Nephron progenitor cell (in vitro differentiated cells): Measurements from ENCODE around the gene ANKDD1A.

Source experiments
- DNase-seq: peaks from one replicate; pipeline ENCODE4 v3.0.0; 2021
- H3K27ac Mint-ChIP-seq: 2 replicates; pipeline ENCODE4 v1.8.0; 2021; ENCODE audit warnings: mild to moderate bottlenecking, moderate library complexity, mixed read lengths
- H3K27me3 Mint-ChIP-seq: 2 replicates; pipeline ENCODE4 v1.8.0; 2021; ENCODE audit warnings: mild to moderate bottlenecking, low read depth, mixed read lengths; ENCODE audit not compliant: poor library complexity
- H3K36me3 Mint-ChIP-seq: 2 replicates; pipeline ENCODE4 v1.8.0; 2021; ENCODE audit warnings: low read depth, mixed read lengths
- H3K4me1 Mint-ChIP-seq: 2 replicates; pipeline ENCODE4 v1.8.0; 2021; ENCODE audit warnings: mixed read lengths
- H3K4me3 Mint-ChIP-seq: 2 replicates; pipeline ENCODE4 v1.8.0; 2021; ENCODE audit warnings: mild to moderate bottlenecking, moderate library complexity, mixed read lengths
- H3K9me3 Mint-ChIP-seq: 2 replicates; pipeline ENCODE4 v1.8.0; 2021; ENCODE audit warnings: mild to moderate bottlenecking, moderate library complexity, mixed read lengths
- TF ChIP-seq, protein P1 (sequence below): fragments of 200-600 bp; sonication (generic); IDR thresholded peaks from 2 replicates; pipeline ENCODE4 v1.5.0; 2021; ENCODE audit warnings: antibody characterized with exemption

The ANKDD1A gene

DNA sequence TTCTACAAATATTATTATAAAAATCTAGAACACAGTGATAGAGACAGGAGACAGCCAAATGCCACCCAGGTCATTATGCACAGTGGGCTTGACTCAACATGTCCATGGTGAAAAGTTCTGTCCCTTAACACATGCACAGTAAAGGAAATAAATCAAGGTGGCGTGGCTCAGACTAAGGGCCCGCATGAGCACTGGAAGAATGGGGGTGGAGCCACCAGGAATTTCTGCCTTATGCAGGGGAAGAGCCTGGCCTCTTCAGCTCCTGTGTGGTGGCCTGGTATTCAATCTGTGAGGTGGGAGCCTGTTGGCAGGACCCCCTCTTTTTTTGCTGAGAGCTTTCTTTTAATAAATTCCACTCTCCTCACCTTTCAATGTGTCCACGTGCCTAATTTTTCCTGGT lies 95.2 kb downstream of the ANKDD1A start:
- Mint-ChIP-seq H3K27me3 (no peaks in the 10 kb centered on the region), H3K4me3 (no peak overlapping the region), H3K9me3 (no peaks in the 10 kb centered on the region), H3K27ac (no peak overlapping the region), H3K36me3 (peaks cover 65% of the 10 kb centered on the region), H3K4me1 (peaks cover 17% of the 10 kb centered on the region)
- peak; percentile 28 for DNase-seq
- TF ChIP-seq, protein P1, sequence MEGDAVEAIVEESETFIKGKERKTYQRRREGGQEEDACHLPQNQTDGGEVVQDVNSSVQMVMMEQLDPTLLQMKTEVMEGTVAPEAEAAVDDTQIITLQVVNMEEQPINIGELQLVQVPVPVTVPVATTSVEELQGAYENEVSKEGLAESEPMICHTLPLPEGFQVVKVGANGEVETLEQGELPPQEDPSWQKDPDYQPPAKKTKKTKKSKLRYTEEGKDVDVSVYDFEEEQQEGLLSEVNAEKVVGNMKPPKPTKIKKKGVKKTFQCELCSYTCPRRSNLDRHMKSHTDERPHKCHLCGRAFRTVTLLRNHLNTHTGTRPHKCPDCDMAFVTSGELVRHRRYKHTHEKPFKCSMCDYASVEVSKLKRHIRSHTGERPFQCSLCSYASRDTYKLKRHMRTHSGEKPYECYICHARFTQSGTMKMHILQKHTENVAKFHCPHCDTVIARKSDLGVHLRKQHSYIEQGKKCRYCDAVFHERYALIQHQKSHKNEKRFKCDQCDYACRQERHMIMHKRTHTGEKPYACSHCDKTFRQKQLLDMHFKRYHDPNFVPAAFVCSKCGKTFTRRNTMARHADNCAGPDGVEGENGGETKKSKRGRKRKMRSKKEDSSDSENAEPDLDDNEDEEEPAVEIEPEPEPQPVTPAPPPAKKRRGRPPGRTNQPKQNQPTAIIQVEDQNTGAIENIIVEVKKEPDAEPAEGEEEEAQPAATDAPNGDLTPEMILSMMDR = no peak
